ENCODE results near the gene POF1B. TPM values are rescaled to one million over a fixed set of nuclear protein-coding genes. Genes with fewer than 3 reads are reported as not detected.

POF1B gene
- total RNA-seq: 0.16 and 3.0 TPM in 2 replicates

GRCh38 chrX:85379174-85379907 is at the start of gene POF1B:
POF1B (minus strand) TSS chrX:85379665; CDS start chrX:85379454, 211 bp downstream.

GRCh38 chrX:85243761-85244449 is 135.6 kb downstream of the POF1B start, which contains the start of the genes SATL1 and ZNF711:
SATL1 (minus strand) TSS chrX:85243779; CDS start chrX:85108968, 134,811 bp downstream.
ZNF711 (plus strand) TSS chrX:85243991; CDS start chrX:85247573, 3,582 bp downstream.

Other genes starting within 250 kb of the POF1B start
- gene SATL1, start 135.9 kb downstream of the POF1B start, total RNA-seq: not detected in 2 replicates
- gene ZNF711, start 135.7 kb downstream of the POF1B start, total RNA-seq: 0.16 and 4.7 TPM in 2 replicates